ENCODE results near the gene DTNBP1. TPM values are rescaled to one million over a fixed set of nuclear protein-coding genes. Genes with fewer than 3 reads are reported as not detected.

DTNBP1 gene, protein sequence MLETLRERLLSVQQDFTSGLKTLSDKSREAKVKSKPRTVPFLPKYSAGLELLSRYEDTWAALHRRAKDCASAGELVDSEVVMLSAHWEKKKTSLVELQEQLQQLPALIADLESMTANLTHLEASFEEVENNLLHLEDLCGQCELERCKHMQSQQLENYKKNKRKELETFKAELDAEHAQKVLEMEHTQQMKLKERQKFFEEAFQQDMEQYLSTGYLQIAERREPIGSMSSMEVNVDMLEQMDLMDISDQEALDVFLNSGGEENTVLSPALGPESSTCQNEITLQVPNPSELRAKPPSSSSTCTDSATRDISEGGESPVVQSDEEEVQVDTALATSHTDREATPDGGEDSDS
- total RNA-seq, result 1 to 10 TPM; 3.4 to 8.6 (median 5.7) TPM
- long read RNA-seq, result 0 reads

DNA sequence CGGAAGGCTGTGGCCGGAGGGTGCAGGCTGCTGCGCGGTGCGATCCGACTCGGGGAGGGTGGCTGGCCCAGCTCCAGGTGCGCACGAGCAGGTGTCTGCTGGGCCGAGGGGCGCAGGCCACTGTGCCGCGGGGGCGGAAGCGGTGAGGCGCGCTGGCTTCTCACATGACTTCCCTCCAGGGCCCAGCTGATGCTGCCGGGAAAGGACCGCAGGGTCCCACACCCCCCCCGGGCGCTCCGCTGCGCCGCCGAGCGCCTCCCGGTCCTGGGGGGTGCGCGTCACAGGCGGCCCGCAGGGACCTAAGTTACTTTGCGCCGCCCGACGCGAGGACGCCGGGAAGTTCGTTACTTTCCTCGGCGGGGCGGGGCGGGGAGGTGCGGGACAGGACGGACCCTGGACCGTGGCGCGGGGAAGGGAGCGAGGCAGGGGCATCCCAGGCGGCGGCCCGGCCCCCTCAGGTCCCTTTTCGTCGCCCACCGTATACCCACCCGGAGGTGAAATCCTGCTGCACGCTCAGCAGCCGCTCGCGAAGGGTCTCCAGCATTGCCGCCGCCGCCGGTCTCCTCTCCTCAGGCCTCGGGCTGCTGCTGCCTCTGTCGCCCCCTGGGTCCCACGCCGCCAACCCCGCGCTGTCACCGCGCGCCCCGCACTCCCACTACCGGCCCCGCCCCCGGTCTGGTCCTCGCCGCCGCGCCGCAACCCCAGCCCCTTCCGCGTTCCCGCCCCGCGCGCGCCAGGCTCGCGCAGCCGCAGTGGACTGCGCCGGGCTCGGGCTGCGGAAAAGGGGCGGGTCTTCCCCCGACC, at the start of gene DTNBP1:
TSS of gene DTNBP1 (minus strand) at position 703 of the 804 bp plus-strand sequence. CDS start at position 544, 159 bp downstream.
- DNase-seq, result peak; percentile 87 to 90 (median 89)
- H3K4me1 ChIP-seq, result peaks cover 0 to 6% (median 0%) of the 10 kb centered on the region in 4 donors
- no peaks in the 10 kb centered on the region for H3K9me3 ChIP-seq
- no peak for TF ChIP-seq CTCF (IDR thresholded peaks at IDR 0.05)
- TF ChIP-seq POLR2A (IDR thresholded peaks at IDR 0.05), result peak; percentile 52
- H3K27me3 ChIP-seq, result no peaks in the 10 kb centered on the region
- H3K36me3 ChIP-seq, result no peaks in the 10 kb centered on the region
- intact Hi-C loops (cut with DNase I), result no loop called here
- peak; percentile 95 to 96 (median 95) for ATAC-seq
- peak within 1 kb of the TSS; percentile 19 to 79 (median 58) for H3K27ac ChIP-seq
- WGBS (ENCODE audit: insufficient coverage, low coverage, low lambda C conversion rate, missing lambda C conversion rate), result 0% methylated on average over 13 of the region's 98 CpGs
- peak within 1 kb of the TSS; percentile 85 to 89 (median 88) for H3K4me3 ChIP-seq

DNA sequence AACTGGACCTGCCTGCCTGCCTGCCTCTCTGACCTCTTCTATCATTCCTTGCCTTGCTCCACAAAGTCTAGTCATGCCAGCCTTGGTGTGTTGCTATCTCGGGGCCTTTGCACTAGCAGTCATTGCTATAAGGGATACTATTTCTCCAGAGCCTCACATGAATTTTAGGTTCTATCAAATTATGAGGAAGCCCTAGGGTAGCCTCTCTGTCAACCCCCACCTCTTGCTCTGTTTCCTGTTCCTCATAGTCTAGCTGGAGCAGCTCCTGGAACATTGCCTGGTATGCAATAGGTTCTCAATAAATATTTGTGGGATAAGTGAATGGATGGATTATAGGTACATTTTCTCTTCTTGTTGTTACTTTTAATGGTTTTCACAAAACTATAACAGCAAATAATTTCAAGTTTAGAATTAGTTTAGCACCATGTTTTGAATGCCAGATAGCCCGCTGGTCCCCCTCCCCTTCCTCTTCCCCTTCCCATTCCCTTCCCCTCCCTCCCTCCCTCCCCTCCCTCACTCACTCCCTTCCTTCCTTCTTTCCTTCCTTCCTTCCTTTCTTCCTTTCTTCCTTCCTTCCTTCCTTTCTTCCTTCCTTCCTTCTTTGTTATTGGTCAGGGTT, 46.9 kb upstream of the DTNBP1 start:
- intact Hi-C loops (cut with DNase I), result no loop called here
- no peak overlapping the region for H3K27ac ChIP-seq
- H3K9me3 ChIP-seq, result no peaks in the 10 kb centered on the region
- ATAC-seq (peak in 1 of 4 donors; percentile 33), DNase-seq (no peak)
- no peaks in the 10 kb centered on the region for H3K27me3 ChIP-seq
- no peak overlapping the region for H3K4me3 ChIP-seq
- WGBS (ENCODE audit: insufficient coverage, low coverage, low lambda C conversion rate, missing lambda C conversion rate), result 73% methylated on average over 2 of the region's 2 CpGs
- H3K36me3 ChIP-seq, result no peaks in the 10 kb centered on the region
- TF ChIP-seq POLR2A (IDR thresholded peaks at IDR 0.05) (no peak), CTCF (IDR thresholded peaks at IDR 0.05) (no peak)
- no peaks in the 10 kb centered on the region for H3K4me1 ChIP-seq

DNA sequence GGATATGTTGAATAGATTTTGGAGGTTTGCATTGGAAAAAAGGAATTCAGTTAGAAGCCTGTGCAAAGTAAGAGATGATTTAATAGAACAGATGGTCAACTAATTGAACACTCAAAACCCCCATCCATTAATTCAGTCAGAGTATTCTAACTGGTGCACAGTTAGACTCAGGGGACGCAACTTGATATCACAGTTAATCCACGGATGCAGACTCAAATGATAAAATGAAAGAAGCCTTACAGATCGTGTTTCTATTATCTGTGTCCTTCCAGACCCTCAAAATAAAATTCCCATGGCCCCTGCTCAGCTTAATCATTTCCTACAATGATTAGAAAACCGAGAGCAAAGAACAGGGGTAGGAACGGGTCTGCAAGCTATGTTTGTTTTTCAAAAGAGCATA, 45.4 kb upstream of the DTNBP1 start:
- Histone ChIP-seq H3K4me3 (no peak overlapping the region), H3K27me3 (no peaks in the 10 kb centered on the region), H3K9me3 (no peaks in the 10 kb centered on the region), H3K27ac (no peak overlapping the region), H3K36me3 (no peaks in the 10 kb centered on the region), H3K4me1 (no peaks in the 10 kb centered on the region)
- no peak for ATAC-seq
- WGBS (ENCODE audit: insufficient coverage, low coverage, low lambda C conversion rate, missing lambda C conversion rate), result 53% methylated on average over 5 of the region's 5 CpGs
- no peak for TF ChIP-seq CTCF (IDR thresholded peaks at IDR 0.05)
- TF ChIP-seq POLR2A (IDR thresholded peaks at IDR 0.05), result no peak
- intact Hi-C loops (cut with DNase I), result no loop called here
- no peak for DNase-seq

DNA sequence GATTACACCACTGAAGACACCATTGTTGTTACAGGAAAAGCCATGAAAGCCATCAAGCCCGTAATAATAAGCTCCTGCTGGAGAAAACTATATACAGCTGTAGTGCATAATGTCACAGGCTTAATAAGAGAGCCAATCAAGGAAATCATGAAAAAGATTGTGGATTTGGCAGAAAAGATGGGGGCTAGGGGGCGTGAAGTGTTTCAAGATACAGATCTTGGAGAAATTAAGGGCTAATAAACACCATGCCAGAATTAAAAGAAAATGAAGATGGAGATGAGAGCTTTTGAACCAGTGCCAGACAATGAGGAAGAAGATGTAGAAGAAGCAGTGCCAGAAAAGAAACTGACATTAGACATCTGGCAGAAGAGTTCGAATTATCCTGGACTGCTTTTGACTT, 43.2 kb upstream of the DTNBP1 start:
- TF ChIP-seq CTCF (IDR thresholded peaks at IDR 0.05), result no peak
- no peak for DNase-seq
- H3K36me3 ChIP-seq, result no peaks in the 10 kb centered on the region
- H3K9me3 ChIP-seq, result no peaks in the 10 kb centered on the region
- H3K27ac ChIP-seq, result no peak overlapping the region
- no peaks in the 10 kb centered on the region for H3K4me1 ChIP-seq
- no peaks in the 10 kb centered on the region for H3K27me3 ChIP-seq
- 13% methylated on average over 3 of the region's 3 CpGs for WGBS (ENCODE audit: insufficient coverage, low coverage, low lambda C conversion rate, missing lambda C conversion rate)
- no peak overlapping the region for H3K4me3 ChIP-seq
- no peak for ATAC-seq
- intact Hi-C loops (cut with DNase I), result no loop called here
